Stimulated activated naive CD8-positive, alpha-beta T cell treated with anti-CD3 and anti-CD28 coated beads, Interleukin-15, amount 100 ng/mL, for 72 hours (primary cell): Measurements from ENCODE around the gene TMEFF1.
A peak's percentile ranks its signal among the peaks of the same experiment; 100 is the strongest.

ENCODE experiments used
- ATAC-seq: fragments of 150-1000 bp; cut with Tn5 transposase; 2 replicates; pipeline ENCODE4 v1.10.0; 2021; ENCODE audit warnings: mild to moderate bottlenecking, moderate library complexity
- DNase-seq, 2 donors: peaks; one replicate each; pipeline ENCODE4 v3.0.0; 2021 to 2022
- H3K27ac Mint-ChIP-seq, 2 donors: one replicate each; pipeline ENCODE4 v1.8.0; 2022; ENCODE audit warnings: mild to moderate bottlenecking in 2 of 2, mixed read lengths in 2 of 2, moderate library complexity in 2 of 2
- H3K27me3 Mint-ChIP-seq: one replicate; pipeline ENCODE4 v1.8.0; 2022; ENCODE audit warnings: mixed read lengths
- H3K4me1 Mint-ChIP-seq: one replicate; pipeline ENCODE4 v1.8.0; 2022; ENCODE audit warnings: mild to moderate bottlenecking, mixed read lengths
- H3K4me3 Mint-ChIP-seq, 2 donors: one replicate each; pipeline ENCODE4 v1.8.0; 2022; ENCODE audit warnings: mild to moderate bottlenecking in 2 of 2, mixed read lengths in 2 of 2, moderate library complexity in 1 of 2
- H3K9me3 Mint-ChIP-seq, 2 donors: one replicate each; pipeline ENCODE4 v1.8.0; 2022; ENCODE audit warnings: mixed read lengths in 2 of 2

Gene TMEFF1

DNA sequence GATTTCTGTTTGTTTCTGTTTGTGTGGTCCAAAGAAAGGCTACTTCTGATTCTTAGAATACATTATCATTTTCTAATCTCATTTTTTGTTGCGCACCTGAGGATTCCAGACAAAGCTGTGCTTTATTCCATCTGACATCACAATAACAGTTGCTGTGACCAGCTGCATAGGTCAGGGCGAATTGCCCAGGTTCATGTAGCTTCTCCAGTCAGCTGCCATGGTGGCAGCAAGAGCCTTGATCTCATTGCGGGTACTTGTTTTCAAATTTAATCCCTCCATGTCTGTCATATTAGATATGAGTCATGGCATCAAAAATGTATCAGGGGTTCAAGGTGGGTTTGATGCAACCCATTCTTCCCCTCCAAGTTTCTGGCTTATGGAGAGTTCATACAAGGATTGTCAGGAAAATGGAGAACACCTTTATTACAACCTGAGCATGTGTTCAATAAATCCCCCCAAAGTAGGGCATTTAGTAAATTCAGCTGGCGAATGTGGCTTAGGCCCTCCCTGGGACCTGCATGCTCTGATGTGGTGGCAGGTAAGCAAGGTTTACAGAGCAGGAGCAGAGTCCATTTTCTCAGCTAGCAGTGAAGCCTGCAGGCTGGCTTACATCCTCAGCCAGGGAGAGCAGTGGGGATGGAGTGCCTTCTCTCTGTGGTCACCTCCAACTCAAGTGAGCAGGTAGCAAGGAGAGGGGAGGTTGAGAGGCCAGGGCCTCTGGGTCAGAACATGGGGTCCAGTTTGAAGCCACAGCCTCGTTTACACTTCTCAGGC is 118.9 kb downstream of the TMEFF1 start:
- no peak overlapping the region for H3K4me3 Mint-ChIP-seq
- H3K9me3 Mint-ChIP-seq: no peaks in the 10 kb centered on the region
- no peak for DNase-seq
- H3K27me3 Mint-ChIP-seq: no peaks in the 10 kb centered on the region
- no peak for ATAC-seq
- no peak overlapping the region for H3K27ac Mint-ChIP-seq
- no peaks in the 10 kb centered on the region for H3K4me1 Mint-ChIP-seq

DNA sequence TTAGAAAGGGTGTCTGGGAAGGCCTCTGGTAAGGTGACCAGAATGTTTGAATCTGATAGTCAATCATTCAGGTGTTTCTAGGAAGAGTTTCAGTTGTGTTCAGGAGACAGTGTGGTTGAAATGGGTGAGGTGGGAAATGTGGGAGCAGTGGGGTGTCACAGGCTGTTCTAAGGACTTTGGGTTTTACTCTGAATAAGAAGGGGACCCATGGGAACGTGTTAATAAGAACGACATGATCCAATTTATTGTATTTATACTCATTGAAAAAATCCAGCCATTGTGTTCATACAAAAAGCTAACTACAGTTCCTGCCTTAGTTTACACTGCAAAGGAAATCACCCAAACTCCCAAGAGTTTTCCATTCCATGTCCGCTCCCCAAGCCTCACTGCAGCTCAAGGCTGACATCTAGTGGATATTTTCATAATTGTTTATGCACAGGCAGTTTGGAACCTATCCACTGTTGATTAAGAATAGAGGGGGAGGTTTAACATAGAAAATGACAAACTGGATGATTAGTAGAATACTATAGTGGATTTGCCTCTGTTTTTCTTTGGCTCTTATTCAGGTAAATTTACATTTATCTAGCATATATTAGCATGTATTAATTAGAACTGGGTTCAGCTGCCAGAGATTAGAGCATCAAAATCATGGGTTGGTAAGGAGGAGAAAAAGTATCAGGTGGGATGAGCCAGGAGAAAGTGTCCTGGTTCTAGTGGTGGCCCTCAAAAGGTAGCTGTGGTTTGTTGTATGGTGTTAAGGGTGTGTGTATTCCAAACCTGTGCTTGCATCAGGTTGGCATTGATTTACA is 122.6 kb downstream of the TMEFF1 start:
- Mint-ChIP-seq H3K9me3 (no peaks in the 10 kb centered on the region), H3K27ac (no peak overlapping the region), H3K4me3 (no peak overlapping the region), H3K4me1 (peaks cover 22% of the 10 kb centered on the region), H3K27me3 (peaks cover 9% of the 10 kb centered on the region)
- peak; percentile 29 for ATAC-seq
- DNase-seq: no peak

GRCh38 chr9:100597236-100597635 is 124.3 kb downstream of the TMEFF1 start:
- Mint-ChIP-seq H3K4me1 (peaks cover 22% of the 10 kb centered on the region), H3K27ac (no peak overlapping the region), H3K4me3 (no peak overlapping the region), H3K27me3 (peaks cover 9% of the 10 kb centered on the region), H3K9me3 (no peaks in the 10 kb centered on the region)
- peak; percentile 21 for ATAC-seq
- DNase-seq: no peak

- peak overlapping the region in 1 of 2 donors; percentile 4 for H3K27ac Mint-ChIP-seq
- peak; percentile 82 for ATAC-seq
- peak; percentile 70 to 80 for DNase-seq
- H3K27me3 Mint-ChIP-seq: peaks cover 9% of the 10 kb centered on the region
- peak overlapping the region; percentile 82 to 86 for H3K4me3 Mint-ChIP-seq
- no peaks in the 10 kb centered on the region for H3K9me3 Mint-ChIP-seq
- peaks cover 22% of the 10 kb centered on the region for H3K4me1 Mint-ChIP-seq
These were observed 125.7 kb downstream of the TMEFF1 start for GRCh38 chr9:100598641-100599145.

GRCh38 chr9:100600521-100601079 is 127.7 kb downstream of the TMEFF1 start:
- Mint-ChIP-seq H3K4me3 (no peak overlapping the region), H3K27ac (no peak overlapping the region), H3K9me3 (no peaks in the 10 kb centered on the region), H3K27me3 (peaks cover 9% of the 10 kb centered on the region), H3K4me1 (peaks cover 22% of the 10 kb centered on the region)
- DNase-seq: no peak
- ATAC-seq: no peak

DNA sequence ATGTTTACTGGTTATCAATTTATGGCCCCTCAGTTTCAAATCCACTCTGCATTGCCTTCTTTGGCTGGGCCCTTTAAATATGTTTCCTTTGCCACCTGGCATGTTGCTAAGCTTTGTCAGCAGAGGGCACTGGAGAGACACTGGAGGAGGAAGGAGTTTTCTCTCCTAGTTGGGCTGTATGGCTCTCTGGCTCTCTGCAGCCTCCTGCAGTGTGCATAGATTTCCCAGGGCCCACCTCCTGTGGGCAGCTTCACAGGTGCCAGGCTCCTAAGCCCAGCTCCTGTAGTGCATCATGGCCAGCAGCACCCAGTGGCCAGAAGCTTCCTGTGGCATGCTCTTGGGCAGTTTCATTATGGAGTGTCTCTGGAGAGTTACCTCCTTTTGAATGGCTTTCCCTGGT is 128.3 kb downstream of the TMEFF1 start:
- Mint-ChIP-seq H3K27ac (no peak overlapping the region), H3K9me3 (no peaks in the 10 kb centered on the region), H3K4me3 (no peak overlapping the region), H3K4me1 (peaks cover 22% of the 10 kb centered on the region), H3K27me3 (peaks cover 9% of the 10 kb centered on the region)
- DNase-seq (peak; percentile 42 to 45), ATAC-seq (peak; percentile 45)

- ATAC-seq: no peak
- Mint-ChIP-seq H3K27me3 (peaks cover 7% of the 10 kb centered on the region), H3K9me3 (no peaks in the 10 kb centered on the region), H3K4me3 (no peak overlapping the region), H3K4me1 (peaks cover 22% of the 10 kb centered on the region), H3K27ac (no peak overlapping the region)
- no peak for DNase-seq
These were observed 129.4 kb downstream of the TMEFF1 start for GRCh38 chr9:100602342-100602801.

- H3K27me3 Mint-ChIP-seq: no peaks in the 10 kb centered on the region
- no peak overlapping the region for H3K27ac Mint-ChIP-seq
- H3K4me3 Mint-ChIP-seq: no peak overlapping the region
- DNase-seq (no peak), ATAC-seq (no peak)
- no peaks in the 10 kb centered on the region for H3K4me1 Mint-ChIP-seq
- H3K9me3 Mint-ChIP-seq: no peaks in the 10 kb centered on the region
These were observed 132.5 kb downstream of the TMEFF1 start for GRCh38 chr9:100605405-100605804.

DNA sequence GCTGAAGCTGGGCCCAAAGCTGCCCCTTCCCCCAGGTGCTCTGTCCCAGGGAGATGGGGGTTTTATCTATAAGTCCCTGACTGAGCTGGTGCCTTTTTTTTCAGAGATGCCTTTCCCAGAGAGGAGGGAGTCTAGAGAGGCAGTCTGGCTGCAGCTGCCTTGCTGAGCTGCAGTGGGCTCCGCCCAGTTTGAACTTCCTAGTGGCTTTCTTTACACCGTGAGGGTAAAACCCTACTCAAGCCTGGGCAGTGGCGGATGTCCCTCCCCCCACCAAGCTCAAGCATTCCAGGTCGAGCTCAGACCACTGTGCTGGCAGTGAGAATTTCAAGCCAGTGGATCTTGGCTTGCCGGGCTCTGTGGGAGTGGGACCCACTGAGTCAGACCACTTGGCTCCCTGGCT is 146.2 kb downstream of the TMEFF1 start:
- no peak overlapping the region for H3K27ac Mint-ChIP-seq
- H3K4me3 Mint-ChIP-seq: no peak overlapping the region
- DNase-seq (no peak), ATAC-seq (no peak)
- H3K4me1 Mint-ChIP-seq: no peaks in the 10 kb centered on the region
- peaks cover 8% of the 10 kb centered on the region for H3K27me3 Mint-ChIP-seq
- peaks cover 10 to 21% of the 10 kb centered on the region in 2 donors for H3K9me3 Mint-ChIP-seq

DNA sequence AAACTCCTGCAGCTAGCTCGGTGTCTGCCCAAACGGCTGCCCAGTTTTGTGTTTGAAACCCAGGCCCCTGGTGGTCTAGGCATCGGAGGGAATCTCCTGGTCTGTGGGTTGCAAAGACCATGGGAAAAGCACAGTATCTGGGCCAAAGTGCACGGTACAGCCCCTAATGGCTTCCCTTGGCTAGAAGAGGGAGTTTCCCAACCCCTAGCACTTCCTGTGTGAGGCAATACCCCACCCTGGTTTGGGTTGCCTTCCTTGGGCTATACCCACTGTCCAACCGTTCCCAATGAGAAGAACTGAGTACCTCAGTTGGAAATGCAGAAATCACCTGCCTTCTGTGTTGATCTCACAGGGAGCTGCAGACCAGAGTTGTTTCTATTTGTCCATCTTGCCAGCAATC is 146.7 kb downstream of the TMEFF1 start:
- no peaks in the 10 kb centered on the region for H3K4me1 Mint-ChIP-seq
- no peak overlapping the region for H3K27ac Mint-ChIP-seq
- peaks cover 8% of the 10 kb centered on the region for H3K27me3 Mint-ChIP-seq
- peak; percentile 62 for ATAC-seq
- DNase-seq: no peak
- no peak overlapping the region for H3K4me3 Mint-ChIP-seq
- H3K9me3 Mint-ChIP-seq: peaks cover 10 to 21% of the 10 kb centered on the region in 2 donors

- Mint-ChIP-seq H3K27me3 (no peaks in the 10 kb centered on the region), H3K27ac (no peak overlapping the region), H3K9me3 (peaks cover 5 to 8% of the 10 kb centered on the region in 2 donors), H3K4me1 (no peaks in the 10 kb centered on the region), H3K4me3 (no peak overlapping the region)
- DNase-seq: no peak
- ATAC-seq: no peak
These were observed 151.0 kb downstream of the TMEFF1 start for GRCh38 chr9:100623969-100624368.

DNA sequence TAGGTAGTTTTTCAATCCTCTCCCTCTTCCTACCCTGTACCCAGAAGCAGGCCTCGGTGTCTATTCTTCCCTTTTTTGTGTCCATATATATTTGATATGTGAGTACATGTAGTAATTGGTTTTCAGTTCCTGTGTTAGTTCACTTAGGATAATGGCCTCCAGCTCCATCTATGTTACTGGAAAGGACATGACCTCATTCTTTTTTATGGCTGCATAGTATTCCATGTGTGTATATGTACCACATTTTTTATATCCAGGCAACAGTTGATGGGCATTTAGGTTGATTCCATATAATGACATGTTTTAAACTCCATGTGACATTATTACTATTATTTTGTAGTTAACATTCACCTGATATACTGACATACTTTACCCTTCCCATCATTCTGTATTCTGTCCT is 154.0 kb downstream of the TMEFF1 start:
- H3K9me3 Mint-ChIP-seq: peaks cover 5 to 8% of the 10 kb centered on the region in 2 donors
- ATAC-seq (no peak), DNase-seq (no peak)
- H3K4me3 Mint-ChIP-seq: no peak overlapping the region
- no peak overlapping the region for H3K27ac Mint-ChIP-seq
- H3K27me3 Mint-ChIP-seq: peaks cover 13% of the 10 kb centered on the region
- H3K4me1 Mint-ChIP-seq: no peaks in the 10 kb centered on the region
